22Rv1 (cell line): ENCODE results near the gene ATP1A2.

Experiments used
- ZFX ChIP-seq: fragments of 450-650 bp; IDR thresholded peaks from 2 replicates; pipeline ENCODE4 v1.6.1; 2017; ENCODE audit warnings: antibody characterized with exemption, borderline replicate concordance
- TF ChIP-seq, protein P1 (sequence below): fragments of 450-650 bp; IDR thresholded peaks from 2 replicates; pipeline ENCODE4 v1.5.1; 2017; ENCODE audit warnings: mild to moderate bottlenecking

- TF ChIP-seq, protein P1, sequence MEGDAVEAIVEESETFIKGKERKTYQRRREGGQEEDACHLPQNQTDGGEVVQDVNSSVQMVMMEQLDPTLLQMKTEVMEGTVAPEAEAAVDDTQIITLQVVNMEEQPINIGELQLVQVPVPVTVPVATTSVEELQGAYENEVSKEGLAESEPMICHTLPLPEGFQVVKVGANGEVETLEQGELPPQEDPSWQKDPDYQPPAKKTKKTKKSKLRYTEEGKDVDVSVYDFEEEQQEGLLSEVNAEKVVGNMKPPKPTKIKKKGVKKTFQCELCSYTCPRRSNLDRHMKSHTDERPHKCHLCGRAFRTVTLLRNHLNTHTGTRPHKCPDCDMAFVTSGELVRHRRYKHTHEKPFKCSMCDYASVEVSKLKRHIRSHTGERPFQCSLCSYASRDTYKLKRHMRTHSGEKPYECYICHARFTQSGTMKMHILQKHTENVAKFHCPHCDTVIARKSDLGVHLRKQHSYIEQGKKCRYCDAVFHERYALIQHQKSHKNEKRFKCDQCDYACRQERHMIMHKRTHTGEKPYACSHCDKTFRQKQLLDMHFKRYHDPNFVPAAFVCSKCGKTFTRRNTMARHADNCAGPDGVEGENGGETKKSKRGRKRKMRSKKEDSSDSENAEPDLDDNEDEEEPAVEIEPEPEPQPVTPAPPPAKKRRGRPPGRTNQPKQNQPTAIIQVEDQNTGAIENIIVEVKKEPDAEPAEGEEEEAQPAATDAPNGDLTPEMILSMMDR: no peak
- TF ChIP-seq ZFX: no peak
These were observed 18.6 kb downstream of the ATP1A2 start for GRCh38 chr1:160133990-160134770.
